ENCODE results near the gene LBHD1. TPM values are rescaled to one million over a fixed set of nuclear protein-coding genes. Genes with fewer than 3 reads are reported as not detected.
"Not testable (repeated sequence)": the region's sequence is repeated elsewhere in the genome, so short reads cannot be mapped to it uniquely, and the experiment has no call there.

The LBHD1 gene
- total RNA-seq, 3 donors from 2014 or later, result 7.4 to 10.6 (median 10.6) TPM

GRCh38 chr11:62652161-62653006 lies 19.7 kb downstream of the LBHD1 start:
- intact Hi-C loops (cut with DNase I, micrococcal nuclease), result no loop called here
- no peak for TF ChIP-seq CTCF (IDR thresholded peaks at IDR 0.05)
- no peak for ATAC-seq
- peaks cover 12% of the 10 kb centered on the region for H3K4me1 ChIP-seq (ENCODE audit: low read depth)
- no peaks in the 10 kb centered on the region for H3K9me3 ChIP-seq
- H3K36me3 ChIP-seq (ENCODE audit: low read depth), result no peaks in the 10 kb centered on the region
- DNase-seq, result peak in 1 of 3 donors; percentile 33
- H3K4me3 ChIP-seq, result peak overlapping the region; percentile 56

- intact Hi-C loops (cut with DNase I, micrococcal nuclease); H3K4me3 ChIP-seq; H3K36me3 ChIP-seq (ENCODE audit: low read depth); ATAC-seq; H3K9me3 ChIP-seq: not testable (repeated sequence)
- DNase-seq, result peak in 1 of 3 donors; percentile 37
- peaks cover 24% of the 10 kb centered on the region for H3K4me1 ChIP-seq (ENCODE audit: low read depth)
Observed at GRCh38 chr11:62650283-62650682, 21.8 kb downstream of the LBHD1 start.

GRCh38 chr11:62649486-62649885 lies 22.6 kb downstream of the LBHD1 start:
- no peaks in the 10 kb centered on the region for H3K36me3 ChIP-seq (ENCODE audit: low read depth)
- intact Hi-C loops (cut with DNase I, micrococcal nuclease), result no loop called here
- ATAC-seq (no peak), DNase-seq (peak in 1 of 3 donors; percentile 34)
- H3K4me1 ChIP-seq (ENCODE audit: low read depth), result peaks cover 29% of the 10 kb centered on the region
- H3K4me3 ChIP-seq, result no peak overlapping the region
- no peaks in the 10 kb centered on the region for H3K9me3 ChIP-seq
- TF ChIP-seq CTCF (IDR thresholded peaks at IDR 0.05), result no peak

GRCh38 chr11:62648967-62649364 lies 23.1 kb downstream of the LBHD1 start:
- TF ChIP-seq CTCF (IDR thresholded peaks at IDR 0.05), result no peak
- Histone ChIP-seq H3K9me3 (no peaks in the 10 kb centered on the region), H3K4me1 (ENCODE audit: low read depth) (peaks cover 34% of the 10 kb centered on the region), H3K4me3 (no peak overlapping the region), H3K36me3 (ENCODE audit: low read depth) (no peaks in the 10 kb centered on the region)
- DNase-seq (peak in 1 of 3 donors; percentile 44), ATAC-seq (no peak)
- intact Hi-C loops (cut with DNase I, micrococcal nuclease), result no loop called here

- Histone ChIP-seq H3K4me3 (no peak overlapping the region), H3K9me3 (no peaks in the 10 kb centered on the region), H3K4me1 (ENCODE audit: low read depth) (peaks cover 34% of the 10 kb centered on the region), H3K36me3 (ENCODE audit: low read depth) (no peaks in the 10 kb centered on the region)
- intact Hi-C loops (cut with DNase I, micrococcal nuclease), result no loop called here
- ATAC-seq (no peak), DNase-seq (peak in 1 of 3 donors; percentile 54)
- no peak for TF ChIP-seq CTCF (IDR thresholded peaks at IDR 0.05)
Observed at GRCh38 chr11:62648185-62648966, 23.7 kb downstream of the LBHD1 start.

- intact Hi-C loops (cut with DNase I, micrococcal nuclease), result no loop called here
- peaks cover 34% of the 10 kb centered on the region for H3K4me1 ChIP-seq (ENCODE audit: low read depth)
- no peaks in the 10 kb centered on the region for H3K36me3 ChIP-seq (ENCODE audit: low read depth)
- ATAC-seq (no peak), DNase-seq (no peak)
- H3K4me3 ChIP-seq, result no peak overlapping the region
- TF ChIP-seq CTCF (IDR thresholded peaks at IDR 0.05), result no peak
- H3K9me3 ChIP-seq, result no peaks in the 10 kb centered on the region
Observed at GRCh38 chr11:62647609-62648005, 24.5 kb downstream of the LBHD1 start.

Data from mucosa of descending colon (tissue), 3 donors.